H9 (cell line): ENCODE results near the gene DDX19B. TPM values are rescaled to one million over a fixed set of nuclear protein-coding genes. Genes with fewer than 3 reads are reported as not detected.
A peak's percentile ranks its signal among the peaks of the same experiment; 100 is the strongest.

Experiments used
- DNase-seq: peaks from one replicate; pipeline ENCODE4 v3.0.0-alpha.2; 2017
- H2AFZ ChIP-seq: one replicate; pipeline ENCODE4 v1.6.1; 2013; ENCODE audit warnings: mild to moderate bottlenecking, low read length, control low read depth, moderate library complexity
- H2AK5ac ChIP-seq: 2 replicates; pipeline ENCODE4 v1.6.1; 2013; ENCODE audit warnings: low read length, control low read depth, mixed read lengths; ENCODE audit not compliant: insufficient read length
- H2BK120ac ChIP-seq: one replicate; pipeline ENCODE4 v1.6.1; 2013; ENCODE audit warnings: low read depth, mild to moderate bottlenecking, low read length, control low read depth, inconsistent platforms; ENCODE audit not compliant: poor library complexity, severe bottlenecking
- H2BK12ac ChIP-seq: 2 replicates; pipeline ENCODE4 v1.6.1; 2013; ENCODE audit warnings: low read length, control low read depth, mixed read lengths, low read depth; ENCODE audit not compliant: insufficient read length
- H2BK15ac ChIP-seq: 2 replicates; pipeline ENCODE4 v1.6.1; 2013; ENCODE audit warnings: low read depth, low read length, control low read depth
- H2BK20ac ChIP-seq: one replicate; pipeline ENCODE4 v1.6.1; 2013; ENCODE audit warnings: low read depth, mild to moderate bottlenecking, low read length, control low read depth, inconsistent platforms; ENCODE audit not compliant: poor library complexity, severe bottlenecking
- H2BK5ac ChIP-seq: 2 replicates; pipeline ENCODE4 v1.6.1; 2013; ENCODE audit warnings: low read length, control low read depth, mixed read lengths; ENCODE audit not compliant: insufficient read length
- H3K14ac ChIP-seq: 2 replicates; pipeline ENCODE4 v1.6.1; 2013; ENCODE audit warnings: low read length, control low read depth; ENCODE audit not compliant: insufficient read depth
- H3K18ac ChIP-seq: 2 replicates; pipeline ENCODE4 v1.6.1; 2013; ENCODE audit warnings: low read depth, mild to moderate bottlenecking, mixed read lengths, low read length, control low read depth; ENCODE audit not compliant: insufficient read length
- H3K23ac ChIP-seq: 2 replicates; pipeline ENCODE4 v1.6.1; 2013; ENCODE audit warnings: low read length, control low read depth, mixed read lengths, low read depth; ENCODE audit not compliant: insufficient read length
- H3K23me2 ChIP-seq: 2 replicates; pipeline ENCODE4 v1.6.1; 2013; ENCODE audit warnings: low read depth, mild to moderate bottlenecking, mixed read lengths, low read length, control low read depth; ENCODE audit not compliant: insufficient read length, poor library complexity, severe bottlenecking
- H3K27ac ChIP-seq: 2 replicates; pipeline ENCODE4 v1.5.1; 2013; ENCODE audit warnings: low read length, control low read depth, mixed read lengths, low read depth; ENCODE audit not compliant: insufficient read length
- H3K27me3 ChIP-seq: 2 replicates; pipeline ENCODE4 v1.6.1; 2013; ENCODE audit warnings: low read length, control low read depth, inconsistent platforms; ENCODE audit not compliant: insufficient read depth
- H3K4ac ChIP-seq: 2 replicates; pipeline ENCODE4 v1.6.1; 2013; ENCODE audit warnings: low read depth, mild to moderate bottlenecking, control low read depth, inconsistent platforms, low read length, moderate library complexity
- H3K4me1 ChIP-seq: 2 replicates; pipeline ENCODE4 v1.6.1; 2013; ENCODE audit warnings: low read length, control low read depth, inconsistent platforms; ENCODE audit not compliant: insufficient read depth
- H3K4me2 ChIP-seq: 2 replicates; pipeline ENCODE4 v1.6.1; 2013; ENCODE audit warnings: low read length, control low read depth, mixed read lengths; ENCODE audit not compliant: insufficient read length, insufficient read depth
- H3K56ac ChIP-seq: 2 replicates; pipeline ENCODE4 v1.6.1; 2013; ENCODE audit warnings: low read depth, mild to moderate bottlenecking, mixed read lengths, low read length, control low read depth; ENCODE audit not compliant: insufficient read length
- H3K79me1 ChIP-seq: 2 replicates; pipeline ENCODE4 v1.6.1; 2013; ENCODE audit warnings: low read depth, mild to moderate bottlenecking, moderate library complexity, low read length, control low read depth, inconsistent platforms; ENCODE audit not compliant: insufficient read depth, poor library complexity, severe bottlenecking
- H3K79me2 ChIP-seq: 2 replicates; pipeline ENCODE4 v1.6.1; 2013; ENCODE audit warnings: low read length, control low read depth, inconsistent platforms; ENCODE audit not compliant: insufficient read depth
- H3K9ac ChIP-seq: 2 replicates; pipeline ENCODE4 v1.6.1; 2013; ENCODE audit warnings: low read length, control low read depth, mixed read lengths; ENCODE audit not compliant: insufficient read length; ENCODE audit errors: extremely low read depth
- H3K9me3 ChIP-seq: one replicate; pipeline ENCODE4 v1.6.1; 2013; ENCODE audit warnings: low read depth, low read length, inconsistent platforms; ENCODE audit not compliant: control insufficient read depth
- H3T11ph ChIP-seq: one replicate; pipeline ENCODE4 v1.6.1; 2013; ENCODE audit warnings: mild to moderate bottlenecking, low read length, control low read depth, inconsistent platforms
- H4K20me1 ChIP-seq: one replicate; pipeline ENCODE4 v1.6.1; 2013; ENCODE audit not compliant: control insufficient read depth, insufficient read length, insufficient read depth
- H4K5ac ChIP-seq: 2 replicates; pipeline ENCODE4 v1.6.1; 2013; ENCODE audit warnings: low read depth, mild to moderate bottlenecking, mixed read lengths, low read length, control low read depth; ENCODE audit not compliant: insufficient read length
- H4K8ac ChIP-seq: replicated peaks from 2 replicates; pipeline ENCODE4 v1.6.1; 2013; ENCODE audit warnings: low read length, control low read depth, mixed read lengths, low read depth; ENCODE audit not compliant: insufficient read length
- H4K91ac ChIP-seq: 2 replicates; pipeline ENCODE4 v1.6.1; 2013; ENCODE audit warnings: low read depth, mild to moderate bottlenecking, moderate library complexity, mixed read lengths, low read length, control low read depth; ENCODE audit not compliant: insufficient read length
- H3K27ac Mint-ChIP-seq, 3 experiments: 2 replicates in 2 of 3; 3 replicates in 1 of 3; pipeline ENCODE4 v1.8.0; 2020 to 2021; ENCODE audit warnings: mixed read lengths in 3 of 3, mild to moderate bottlenecking in 1 of 3, moderate library complexity in 1 of 3
- H3K27me3 Mint-ChIP-seq: 2 replicates; pipeline ENCODE4 v1.8.0; 2021; ENCODE audit warnings: low read depth, mild to moderate bottlenecking, moderate library complexity, mixed read lengths
- H3K36me3 Mint-ChIP-seq, 3 experiments: 2 replicates in 2 of 3; 3 replicates in 1 of 3; pipeline ENCODE4 v1.8.0; 2020 to 2021; ENCODE audit warnings: low read depth in 3 of 3, mixed read lengths in 3 of 3; ENCODE audit not compliant: insufficient read depth in 1 of 3
- H3K4me1 Mint-ChIP-seq, 2 experiments: 2 replicates each; pipeline ENCODE4 v1.8.0; 2020; ENCODE audit warnings: mixed read lengths in 2 of 2
- H3K4me3 Mint-ChIP-seq, 2 experiments: 2 replicates in 1 of 2; 3 replicates in 1 of 2; pipeline ENCODE4 v1.8.0; 2020 to 2021; ENCODE audit warnings: mild to moderate bottlenecking in 2 of 2, mixed read lengths in 2 of 2, moderate library complexity in 1 of 2
- H3K9me3 Mint-ChIP-seq, 2 experiments: 2 replicates in 1 of 2; 3 replicates in 1 of 2; pipeline ENCODE4 v1.8.0; 2020; ENCODE audit warnings: mild to moderate bottlenecking in 2 of 2, mixed read lengths in 2 of 2, moderate library complexity in 1 of 2
- CTCF ChIP-seq: fragments of 200-600 bp; sonication (generic); conservative IDR thresholded peaks from 3 replicates; pipeline ENCODE4 v1.8.0; 2021; ENCODE audit warnings: antibody characterized with exemption, mild to moderate bottlenecking
- WGBS: extraction: QIAGEN DNeasy Blood & Tissue Kit; methylation state at CpG from one replicate; pipeline ENCODE4 v1.1.7; 2013; ENCODE audit warnings: missing lambda C conversion rate, low lambda C conversion rate, mixed read lengths; ENCODE audit not compliant: insufficient read length; ENCODE audit errors: extremely low coverage; 5-methylcytosine and 5-hydroxymethylcytosine counted together
- total RNA-seq: library from RNA; stranded (reverse); gene quantifications from 2 replicates; pipeline ENCODE4 v1.2.1, GENCODE V29; 2021

The DDX19B gene
- total RNA-seq, 1 experiment from 2014 or later, result 47.3 TPM

DNA sequence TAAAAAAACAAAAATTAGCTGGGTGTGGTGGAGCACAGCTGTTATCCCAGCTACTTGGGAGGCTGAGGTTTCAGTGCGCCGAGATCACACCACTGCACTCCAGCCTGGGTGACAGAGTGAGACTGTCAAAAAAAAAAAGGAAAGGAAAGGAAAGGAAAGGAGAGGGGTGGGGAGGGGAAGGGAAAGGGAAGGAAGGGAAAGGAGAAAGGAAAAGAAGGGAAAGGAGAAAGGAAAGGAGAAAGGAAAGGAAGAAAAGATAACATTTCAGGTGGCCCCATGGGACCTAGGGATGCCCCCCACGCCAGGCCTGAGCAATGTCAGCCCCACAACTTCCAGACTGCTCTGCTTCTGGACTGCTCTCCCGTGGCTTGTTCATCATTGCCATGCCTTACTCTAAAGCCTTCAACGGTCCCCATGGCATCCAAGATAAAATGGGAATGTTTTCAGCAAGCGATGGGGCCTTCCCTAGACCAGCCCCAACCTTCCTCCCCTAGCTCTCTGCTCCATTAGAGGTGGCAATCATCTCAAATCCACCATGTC lies 84.5 kb downstream of the DDX19B start:
- no peak overlapping the region for H2BK12ac ChIP-seq
- H4K5ac ChIP-seq, result no peak overlapping the region
- H3K27ac Mint-ChIP-seq, result peak overlapping the region in 2 of 3 experiments; percentile 10 to 46; a peak in 3 of 7 replicates
- peaks cover 6% of the 10 kb centered on the region for H3K23me2 ChIP-seq
- H3K9me3 ChIP-seq, result no peaks in the 10 kb centered on the region
- H2BK120ac ChIP-seq, result no peak overlapping the region
- H3K9me3 Mint-ChIP-seq, result no peaks in the 10 kb centered on the region; a peak in 1 of 5 replicates
- no peak overlapping the region for H3T11ph ChIP-seq
- H3K79me1 ChIP-seq, result no peaks in the 10 kb centered on the region
- H2AK5ac ChIP-seq, result no peak overlapping the region
- peaks cover 0 to 15% of the 10 kb centered on the region in 2 experiments; a peak in 2 of 4 replicates for H3K4me1 Mint-ChIP-seq
- no peak overlapping the region for H2AFZ ChIP-seq
- no peak overlapping the region for H3K4ac ChIP-seq
- H3K79me2 ChIP-seq, result no peaks in the 10 kb centered on the region
- no peak overlapping the region; the same call in 1 of the 2 replicates for H3K14ac ChIP-seq
- no peaks in the 10 kb centered on the region; the same call in 1 of the 2 replicates for H3K4me1 ChIP-seq
- no peak overlapping the region for H2BK15ac ChIP-seq
- no peak overlapping the region for H3K56ac ChIP-seq
- no peak for DNase-seq
- no peak overlapping the region for H3K9ac ChIP-seq
- H2BK20ac ChIP-seq, result no peak overlapping the region
- no peaks in the 10 kb centered on the region for H3K27me3 ChIP-seq
- H4K20me1 ChIP-seq, result no peaks in the 10 kb centered on the region
- no peaks in the 10 kb centered on the region for H3K27me3 Mint-ChIP-seq
- H3K23ac ChIP-seq, result no peak overlapping the region
- H3K27ac ChIP-seq, result no peak overlapping the region
- H3K18ac ChIP-seq, result no peak overlapping the region
- no peak overlapping the region; a peak in 1 of 5 replicates for H3K4me3 Mint-ChIP-seq
- H3K4me2 ChIP-seq, result no peak overlapping the region
- WGBS, result no CpG with 5 or more reads among the region's 6 CpGs
- no peak overlapping the region for H2BK5ac ChIP-seq
- no peak overlapping the region for H4K8ac ChIP-seq
- H3K36me3 Mint-ChIP-seq, result peaks cover 15 to 60% (median 37%) of the 10 kb centered on the region in 3 experiments; a peak in 5 of 7 replicates
- TF ChIP-seq CTCF, result no peak
- H4K91ac ChIP-seq, result no peak overlapping the region

Other genes starting within 250 kb of the DDX19B start
- 35.4 and 37.2 TPM in 2 replicates for gene PDPR, start 184.9 kb upstream of the DDX19B start, total RNA-seq
- gene CLEC18C, start 125.4 kb upstream of the DDX19B start, total RNA-seq, result 0.11 TPM in 1 of 2 replicates, not detected in the other
- gene EXOSC6, start 47.2 kb upstream of the DDX19B start, total RNA-seq, result 39.2 and 41.6 TPM in 2 replicates
- 164 and 168 TPM in 2 replicates for gene AARS1, start 9.7 kb upstream of the DDX19B start, total RNA-seq
- gene DDX19A, start 47.7 kb downstream of the DDX19B start, total RNA-seq, result 57.1 and 59.4 TPM in 2 replicates
- gene ST3GAL2, start 139.9 kb downstream of the DDX19B start, total RNA-seq, result 45.9 and 49.0 TPM in 2 replicates
- 6.5 and 7.9 TPM in 2 replicates for gene FCSK, start 155.4 kb downstream of the DDX19B start, total RNA-seq
- gene COG4, start 224.4 kb downstream of the DDX19B start, total RNA-seq, result 51.9 and 54.1 TPM in 2 replicates
- gene SF3B3, start 224.6 kb downstream of the DDX19B start, total RNA-seq, result 493 and 511 TPM in 2 replicates